Measurements from ENCODE around the gene STXBP6.

The STXBP6 gene

GRCh38 chr14:24875991-24876878, 173.7 kb downstream of the STXBP6 start:
- in situ Hi-C loops (cut with MboI; ENCODE audit: low sequenced_read_pairs) = no loop called here

GRCh38 chr14:24875203-24875838, 174.6 kb downstream of the STXBP6 start:
- Histone ChIP-seq H3K36me3 (replicated peaks) (no peaks in the 10 kb centered on the region), H3K4me3 (no peak overlapping the region), H3K4me1 (no peaks in the 10 kb centered on the region), H3K9me3 (no peaks in the 10 kb centered on the region), H3K27me3 (ENCODE audit: low read depth) (no peaks in the 10 kb centered on the region)
- no peak for DNase-seq (ENCODE audit: low spot score in 2 of 2)
- in situ Hi-C loops (cut with MboI; ENCODE audit: low sequenced_read_pairs) = no loop called here

More at GRCh38 chr14:24875991-24876878, 173.7 kb downstream of the STXBP6 start:
- H3K27me3 ChIP-seq (ENCODE audit: low read depth) = no peaks in the 10 kb centered on the region
- DNase-seq (ENCODE audit: low spot score in 2 of 2) = no peak
- H3K36me3 ChIP-seq (replicated peaks) = no peaks in the 10 kb centered on the region
- H3K4me3 ChIP-seq = no peak overlapping the region
- H3K9me3 ChIP-seq = no peaks in the 10 kb centered on the region
- no peaks in the 10 kb centered on the region for H3K4me1 ChIP-seq

GRCh38 chr14:24874514-24875202, 175.3 kb downstream of the STXBP6 start:
- in situ Hi-C loops (cut with MboI; ENCODE audit: low sequenced_read_pairs) = no loop called here
- Histone ChIP-seq H3K36me3 (replicated peaks) (no peaks in the 10 kb centered on the region), H3K27me3 (ENCODE audit: low read depth) (no peaks in the 10 kb centered on the region), H3K4me1 (no peaks in the 10 kb centered on the region), H3K4me3 (no peak overlapping the region), H3K9me3 (no peaks in the 10 kb centered on the region)
- no peak for DNase-seq (ENCODE audit: low spot score in 2 of 2)

- in situ Hi-C loops (cut with MboI; ENCODE audit: low sequenced_read_pairs) = no loop called here
- Histone ChIP-seq H3K4me1 (no peaks in the 10 kb centered on the region), H3K27me3 (ENCODE audit: low read depth) (no peaks in the 10 kb centered on the region), H3K9me3 (no peaks in the 10 kb centered on the region), H3K4me3 (no peak overlapping the region), H3K36me3 (replicated peaks) (no peaks in the 10 kb centered on the region)
- no peak for DNase-seq (ENCODE audit: low spot score in 2 of 2)
These were observed 176.4 kb downstream of the STXBP6 start for GRCh38 chr14:24873551-24873950.

- Histone ChIP-seq H3K36me3 (replicated peaks) (no peaks in the 10 kb centered on the region), H3K4me3 (no peak overlapping the region), H3K9me3 (no peaks in the 10 kb centered on the region), H3K27me3 (ENCODE audit: low read depth) (no peaks in the 10 kb centered on the region), H3K4me1 (no peaks in the 10 kb centered on the region)
- in situ Hi-C loops (cut with MboI; ENCODE audit: low sequenced_read_pairs) = no loop called here
- no peak for DNase-seq (ENCODE audit: low spot score in 2 of 2)
These were observed 178.8 kb downstream of the STXBP6 start for GRCh38 chr14:24870949-24871701.

- Histone ChIP-seq H3K27me3 (ENCODE audit: low read depth) (no peaks in the 10 kb centered on the region), H3K4me3 (no peak overlapping the region), H3K4me1 (no peaks in the 10 kb centered on the region), H3K9me3 (no peaks in the 10 kb centered on the region), H3K36me3 (replicated peaks) (no peaks in the 10 kb centered on the region)
- DNase-seq (ENCODE audit: low spot score in 2 of 2) = no peak
- in situ Hi-C loops (cut with MboI; ENCODE audit: low sequenced_read_pairs) = no loop called here
These were observed 181.6 kb downstream of the STXBP6 start for GRCh38 chr14:24868389-24868788.

GRCh38 chr14:24866067-24866639, 183.8 kb downstream of the STXBP6 start:
- Histone ChIP-seq H3K36me3 (replicated peaks) (no peaks in the 10 kb centered on the region), H3K4me3 (no peak overlapping the region), H3K4me1 (no peaks in the 10 kb centered on the region), H3K27me3 (ENCODE audit: low read depth) (no peaks in the 10 kb centered on the region), H3K9me3 (peaks cover 2% of the 10 kb centered on the region; the same call in 1 of the 2 replicates)
- in situ Hi-C loops (cut with MboI; ENCODE audit: low sequenced_read_pairs) = no loop called here
- no peak for DNase-seq (ENCODE audit: low spot score in 2 of 2)

DNA sequence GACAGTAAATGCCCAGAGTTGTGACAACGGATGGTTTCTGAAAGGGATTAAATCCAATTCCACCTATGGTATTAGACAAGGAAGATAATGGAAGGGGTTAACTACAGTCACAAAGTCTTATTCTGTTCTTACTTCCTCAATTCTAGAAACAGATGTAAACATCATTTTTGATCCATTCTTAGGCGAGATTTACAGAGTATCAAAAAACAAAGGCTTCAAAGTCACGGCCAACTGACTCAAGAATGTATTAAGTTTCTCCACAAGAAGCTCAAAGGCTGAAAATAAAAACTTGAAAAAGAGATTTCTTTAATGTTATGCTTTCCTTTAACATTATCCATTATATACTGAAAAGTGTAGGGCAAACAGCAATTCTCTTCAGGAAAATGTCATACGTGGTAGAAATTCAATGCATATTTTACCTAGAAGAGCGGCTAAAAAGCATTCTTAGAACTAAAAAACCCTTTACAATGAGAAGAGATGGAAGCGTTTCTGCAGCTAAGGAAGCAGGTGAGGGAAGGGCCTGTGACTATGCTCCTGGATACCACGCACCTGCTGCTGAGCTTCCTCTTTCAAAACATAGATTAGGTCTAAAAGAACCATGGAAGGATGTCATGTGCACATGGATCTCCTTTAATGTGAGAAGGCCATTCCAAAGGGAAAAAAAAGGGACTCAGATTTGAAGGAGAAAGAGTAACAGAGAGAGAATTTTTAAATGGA, 185.8 kb downstream of the STXBP6 start:
- Histone ChIP-seq H3K27me3 (ENCODE audit: low read depth) (no peaks in the 10 kb centered on the region), H3K36me3 (replicated peaks) (no peaks in the 10 kb centered on the region), H3K9me3 (peaks cover 2% of the 10 kb centered on the region; the same call in 1 of the 2 replicates), H3K4me3 (no peak overlapping the region), H3K4me1 (no peaks in the 10 kb centered on the region)
- no peak for DNase-seq (ENCODE audit: low spot score in 2 of 2)
- in situ Hi-C loops (cut with MboI; ENCODE audit: low sequenced_read_pairs) = no loop called here

DNA sequence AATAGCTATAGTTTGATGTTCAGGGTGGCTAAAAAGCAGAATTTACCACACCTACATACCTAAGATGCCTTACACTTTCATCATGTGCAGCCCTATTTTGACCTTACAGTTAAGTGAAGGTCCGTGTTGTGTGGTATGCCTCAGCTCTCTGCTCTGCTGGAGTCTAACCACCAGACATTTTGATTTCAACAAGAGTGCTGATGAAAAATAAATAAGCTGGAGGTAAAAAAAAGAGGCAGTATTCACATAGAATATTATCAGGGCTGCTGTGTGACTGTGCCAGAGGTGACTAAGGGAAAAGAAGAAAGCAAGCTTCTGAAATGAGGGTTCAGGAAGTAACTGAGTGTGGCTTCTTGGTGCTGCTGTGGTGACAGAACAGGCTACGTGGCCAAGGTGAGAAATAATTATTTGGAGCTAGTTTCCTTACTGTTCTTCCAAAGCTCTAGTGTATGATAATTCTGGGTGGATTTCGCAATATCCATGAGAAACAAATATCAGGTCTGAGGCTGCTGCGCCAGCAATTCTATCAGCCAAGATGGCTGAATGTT, 188.8 kb downstream of the STXBP6 start:
- no peak for DNase-seq (ENCODE audit: low spot score in 2 of 2)
- no peaks in the 10 kb centered on the region for H3K27me3 ChIP-seq (ENCODE audit: low read depth)
- no peaks in the 10 kb centered on the region for H3K4me1 ChIP-seq
- in situ Hi-C loops (cut with MboI; ENCODE audit: low sequenced_read_pairs) = no loop called here
- no peak overlapping the region for H3K4me3 ChIP-seq
- peaks cover 2% of the 10 kb centered on the region; the same call in 1 of the 2 replicates for H3K9me3 ChIP-seq
- H3K36me3 ChIP-seq (replicated peaks) = no peaks in the 10 kb centered on the region

DNA sequence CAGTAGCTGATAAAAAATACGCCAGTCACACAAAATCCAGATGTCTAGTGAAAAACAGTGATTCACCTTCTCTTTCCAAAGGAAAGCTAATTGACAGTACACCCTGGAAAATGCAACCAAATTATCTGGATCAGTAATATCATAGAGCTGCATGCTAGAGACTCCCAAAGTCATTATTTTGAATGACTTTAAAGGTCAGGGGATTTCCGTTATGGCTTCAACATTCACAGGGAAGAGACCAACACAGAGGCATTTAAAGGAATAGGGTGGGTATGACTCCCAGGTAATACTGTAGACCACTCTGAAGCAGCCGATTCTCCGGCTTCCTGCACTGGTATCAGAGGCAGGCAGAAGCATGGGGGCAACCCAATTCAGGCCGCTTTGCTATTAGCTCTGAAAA, 190.4 kb downstream of the STXBP6 start:
- H3K27me3 ChIP-seq (ENCODE audit: low read depth) = no peaks in the 10 kb centered on the region
- peaks cover 2% of the 10 kb centered on the region; the same call in 1 of the 2 replicates for H3K9me3 ChIP-seq
- H3K4me3 ChIP-seq = no peak overlapping the region
- DNase-seq (ENCODE audit: low spot score in 2 of 2) = no peak
- in situ Hi-C loops (cut with MboI; ENCODE audit: low sequenced_read_pairs) = no loop called here
- no peaks in the 10 kb centered on the region for H3K4me1 ChIP-seq
- no peaks in the 10 kb centered on the region for H3K36me3 ChIP-seq (replicated peaks)

DNA sequence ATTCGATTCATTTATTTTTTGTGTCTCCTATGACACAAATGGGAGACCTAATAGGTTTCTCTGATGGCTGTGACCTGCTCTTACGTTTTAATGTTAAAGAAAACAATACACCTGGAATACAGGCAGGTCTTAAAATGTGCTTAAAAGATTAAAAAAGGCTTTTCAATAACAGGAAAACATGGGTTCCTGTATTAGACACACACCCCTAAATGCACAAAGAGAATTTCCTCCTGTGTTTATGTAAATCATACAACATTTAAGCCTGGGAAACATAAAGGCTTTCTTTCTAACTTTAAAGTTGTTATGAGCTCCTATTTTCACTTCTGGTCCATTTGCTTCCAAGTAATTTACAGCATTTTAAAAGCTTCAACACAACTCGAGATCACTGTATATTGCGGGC, 191.3 kb downstream of the STXBP6 start:
- DNase-seq (ENCODE audit: low spot score in 2 of 2) = no peak
- Histone ChIP-seq H3K4me1 (no peaks in the 10 kb centered on the region), H3K9me3 (peaks cover 2% of the 10 kb centered on the region; the same call in 1 of the 2 replicates), H3K27me3 (ENCODE audit: low read depth) (no peaks in the 10 kb centered on the region), H3K36me3 (replicated peaks) (no peaks in the 10 kb centered on the region), H3K4me3 (no peak overlapping the region)
- in situ Hi-C loops (cut with MboI; ENCODE audit: low sequenced_read_pairs) = no loop called here

DNA sequence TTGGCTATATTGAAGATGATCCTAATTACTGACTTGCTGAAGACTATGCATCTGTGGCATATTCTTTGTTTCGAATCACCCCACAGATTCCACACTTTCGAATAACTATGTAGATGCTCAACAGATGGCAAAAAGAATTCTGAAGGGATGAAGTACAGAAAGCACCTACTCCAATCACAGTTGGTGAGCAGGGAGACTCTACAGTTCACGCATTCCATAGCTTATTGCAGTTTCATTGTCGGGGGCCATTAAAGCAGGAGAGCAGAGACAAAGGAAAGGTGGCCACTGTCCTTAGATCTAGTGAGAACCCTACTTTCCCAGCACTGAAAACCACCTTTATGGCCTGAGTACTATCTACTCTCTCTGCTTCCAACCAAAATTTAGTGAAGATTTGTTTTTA, 191.9 kb downstream of the STXBP6 start:
- H3K27me3 ChIP-seq (ENCODE audit: low read depth) = no peaks in the 10 kb centered on the region
- H3K9me3 ChIP-seq = peaks cover 2% of the 10 kb centered on the region; the same call in 1 of the 2 replicates
- DNase-seq (ENCODE audit: low spot score in 2 of 2) = no peak
- in situ Hi-C loops (cut with MboI; ENCODE audit: low sequenced_read_pairs) = no loop called here
- no peaks in the 10 kb centered on the region for H3K4me1 ChIP-seq
- H3K4me3 ChIP-seq = no peak overlapping the region
- H3K36me3 ChIP-seq (replicated peaks) = no peaks in the 10 kb centered on the region
